Smooth muscle cell (in vitro differentiated cells): ENCODE measurements around the gene CRB2. TPM values are rescaled to one million over a fixed set of nuclear protein-coding genes. Genes with fewer than 3 reads are reported as not detected.

Experiments used
- DNase-seq: peaks from one replicate; lab custom pipeline; 2025; ENCODE audit not compliant: unreplicated experiment; lab: John Stamatoyannopoulos, UW
- H2AFZ ChIP-seq: fragments of 200-600 bp; sonication (generic); 2 replicates; pipeline ENCODE4 v1.6.0; 2016; ENCODE audit warnings: antibody characterized with exemption, low read depth, mild to moderate bottlenecking
- H3F3A ChIP-seq: fragments of 200-600 bp; sonication (generic); 2 replicates; pipeline ENCODE4 v1.6.0; 2017; ENCODE audit warnings: antibody characterized with exemption, low read depth
- H3K27ac ChIP-seq: fragments of 200-600 bp; sonication (generic); 2 replicates; pipeline ENCODE4 v1.5.1; 2016; ENCODE audit warnings: low read depth, mild to moderate bottlenecking
- H3K27me3 ChIP-seq: fragments of 200-600 bp; sonication (generic); 2 replicates; pipeline ENCODE4 v1.6.1; 2016; ENCODE audit warnings: low read depth, mild to moderate bottlenecking
- H3K36me3 ChIP-seq: fragments of 200-600 bp; sonication (generic); 2 replicates; pipeline ENCODE4 v1.5.1; 2016; ENCODE audit warnings: low read depth
- H3K4me1 ChIP-seq: fragments of 200-600 bp; sonication (generic); 2 replicates; pipeline ENCODE4 v1.5.1; 2016; ENCODE audit warnings: low read depth
- H3K4me2 ChIP-seq: fragments of 200-600 bp; sonication (generic); 2 replicates; pipeline ENCODE4 v1.6.0; 2016; ENCODE audit warnings: mild to moderate bottlenecking
- H3K4me3 ChIP-seq: fragments of 200-600 bp; sonication (generic); 2 replicates; pipeline ENCODE4 v1.5.1; 2016; ENCODE audit warnings: mild to moderate bottlenecking
- H3K79me2 ChIP-seq: fragments of 200-600 bp; sonication (generic); 2 replicates; pipeline ENCODE4 v1.6.0; 2016; ENCODE audit warnings: low read depth, mild to moderate bottlenecking
- H3K9ac ChIP-seq: fragments of 200-600 bp; sonication (generic); 2 replicates; pipeline ENCODE4 v1.6.0; 2016; ENCODE audit warnings: low read depth
- H3K9me3 ChIP-seq: fragments of 200-600 bp; sonication (generic); replicated peaks from 2 replicates; pipeline ENCODE4 v1.5.1; 2016; ENCODE audit warnings: low read depth
- H4K20me1 ChIP-seq: fragments of 200-600 bp; sonication (generic); 2 replicates; pipeline ENCODE4 v1.6.0; 2016; ENCODE audit warnings: low read depth
- WGBS: methylation state at CpG from one replicate; pipeline ENCODE4 v1.1.7; 2016; ENCODE audit warnings: low lambda C conversion rate; 5-methylcytosine and 5-hydroxymethylcytosine counted together
- polyA plus RNA-seq: library from polyadenylated mRNA; unstranded; fragments of >200 nt; fragmentation: Nextera tagmentation; extraction: Ambion mirVana; gene quantifications from 2 replicates; pipeline ENCODE4 v1.2.1, GENCODE V29; 2016
- total RNA-seq: library from RNA; depleted of rRNA; stranded (reverse); fragments of >200 nt; gene quantifications from 2 replicates; pipeline ENCODE4 v1.2.3, GENCODE V29; 2014
- TF ChIP-seq, protein P1 (sequence below): fragments of 200-600 bp; sonication (generic); IDR thresholded peaks from 2 replicates; pipeline ENCODE4 v1.5.1; 2017; ENCODE audit warnings: borderline replicate concordance, mild to moderate bottlenecking, antibody characterized with exemption; ENCODE audit not compliant: insufficient read depth, poor library complexity, severe bottlenecking

The CRB2 gene
- total and polyA plus RNA-seq, 2 experiments from 2014 or later, result 1.7 to 3.1 TPM

DNA sequence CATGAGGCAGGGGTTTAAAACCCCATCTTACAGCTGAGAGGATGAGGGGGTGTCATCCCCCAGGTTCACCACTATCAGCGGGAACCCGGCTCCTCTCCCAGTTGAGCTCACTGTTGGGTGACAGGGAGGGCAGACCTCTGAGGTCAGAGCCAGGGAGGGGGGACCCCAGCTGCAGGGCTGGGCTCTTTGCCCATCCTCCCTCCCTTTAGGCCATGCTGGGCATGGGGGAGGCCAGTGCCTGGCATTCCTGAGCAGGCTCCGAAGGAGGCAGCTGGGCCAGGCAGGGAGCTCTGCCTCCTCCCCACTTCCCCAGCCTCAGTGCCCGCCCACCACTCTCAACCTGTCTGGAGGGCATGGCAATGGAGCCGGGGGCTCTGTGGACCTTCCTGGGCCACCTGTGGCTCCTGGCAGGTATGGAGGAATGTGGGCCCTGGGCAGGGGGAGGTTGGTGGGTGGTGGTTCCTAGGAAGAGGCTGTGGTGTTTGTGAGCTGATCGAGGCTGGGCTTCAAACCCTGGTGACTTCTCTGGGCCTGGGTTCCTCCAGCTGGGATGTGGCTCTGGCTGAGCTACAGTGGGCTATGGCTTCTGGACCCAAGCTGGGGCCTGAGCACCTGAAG is 12.6 kb downstream of the CRB2 start:
- Histone ChIP-seq H3K4me3 (no peak overlapping the region), H3K27ac (peak overlapping the region; percentile 56), H2AFZ (no peak overlapping the region), H4K20me1 (no peaks in the 10 kb centered on the region), H3K9me3 (no peaks in the 10 kb centered on the region), H3K4me1 (peaks cover 8% of the 10 kb centered on the region), H3K79me2 (no peaks in the 10 kb centered on the region), H3F3A (peaks cover 9% of the 10 kb centered on the region), H3K4me2 (no peak overlapping the region), H3K9ac (no peak overlapping the region), H3K27me3 (no peaks in the 10 kb centered on the region), H3K36me3 (no peaks in the 10 kb centered on the region)
- no peak for DNase-seq
- TF ChIP-seq, protein P1, sequence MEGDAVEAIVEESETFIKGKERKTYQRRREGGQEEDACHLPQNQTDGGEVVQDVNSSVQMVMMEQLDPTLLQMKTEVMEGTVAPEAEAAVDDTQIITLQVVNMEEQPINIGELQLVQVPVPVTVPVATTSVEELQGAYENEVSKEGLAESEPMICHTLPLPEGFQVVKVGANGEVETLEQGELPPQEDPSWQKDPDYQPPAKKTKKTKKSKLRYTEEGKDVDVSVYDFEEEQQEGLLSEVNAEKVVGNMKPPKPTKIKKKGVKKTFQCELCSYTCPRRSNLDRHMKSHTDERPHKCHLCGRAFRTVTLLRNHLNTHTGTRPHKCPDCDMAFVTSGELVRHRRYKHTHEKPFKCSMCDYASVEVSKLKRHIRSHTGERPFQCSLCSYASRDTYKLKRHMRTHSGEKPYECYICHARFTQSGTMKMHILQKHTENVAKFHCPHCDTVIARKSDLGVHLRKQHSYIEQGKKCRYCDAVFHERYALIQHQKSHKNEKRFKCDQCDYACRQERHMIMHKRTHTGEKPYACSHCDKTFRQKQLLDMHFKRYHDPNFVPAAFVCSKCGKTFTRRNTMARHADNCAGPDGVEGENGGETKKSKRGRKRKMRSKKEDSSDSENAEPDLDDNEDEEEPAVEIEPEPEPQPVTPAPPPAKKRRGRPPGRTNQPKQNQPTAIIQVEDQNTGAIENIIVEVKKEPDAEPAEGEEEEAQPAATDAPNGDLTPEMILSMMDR, result no peak
- WGBS, result 76% methylated on average over 6 of the region's 6 CpGs

DNA sequence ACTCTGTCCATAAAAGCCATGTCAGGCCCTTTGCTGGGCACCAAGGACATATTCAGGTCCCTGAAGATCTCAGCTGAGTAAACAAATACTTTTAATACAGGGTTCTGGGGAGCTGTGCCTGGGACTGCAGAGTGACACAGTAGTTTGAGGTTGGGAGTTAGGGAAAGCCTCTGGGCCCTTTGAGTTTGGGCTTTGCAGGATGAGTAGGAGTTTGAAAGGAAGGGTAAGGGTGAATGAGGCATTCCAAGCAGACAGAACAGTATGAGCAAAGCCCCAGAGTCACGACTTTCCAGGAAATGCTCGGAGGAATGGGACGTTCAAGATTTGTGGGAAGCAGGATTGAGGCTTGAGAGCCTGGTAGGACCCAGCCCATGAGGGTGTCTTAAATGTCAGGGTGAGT is 13.3 kb downstream of the CRB2 start:
- H4K20me1 ChIP-seq, result no peaks in the 10 kb centered on the region
- H3K4me2 ChIP-seq, result no peak overlapping the region
- H3K9me3 ChIP-seq, result no peaks in the 10 kb centered on the region
- no peaks in the 10 kb centered on the region for H3K27me3 ChIP-seq
- H3K36me3 ChIP-seq, result no peaks in the 10 kb centered on the region
- no peaks in the 10 kb centered on the region for H3K79me2 ChIP-seq
- H3K27ac ChIP-seq, result peak overlapping the region; percentile 56
- DNase-seq, result no peak
- TF ChIP-seq, protein P1, result no peak
- peaks cover 13% of the 10 kb centered on the region for H3K4me1 ChIP-seq
- H3K9ac ChIP-seq, result no peak overlapping the region
- WGBS, result 31% methylated on average over 3 of the region's 3 CpGs
- H3K4me3 ChIP-seq, result no peak overlapping the region
- no peak overlapping the region for H2AFZ ChIP-seq
- H3F3A ChIP-seq, result peaks cover 9% of the 10 kb centered on the region

DNA sequence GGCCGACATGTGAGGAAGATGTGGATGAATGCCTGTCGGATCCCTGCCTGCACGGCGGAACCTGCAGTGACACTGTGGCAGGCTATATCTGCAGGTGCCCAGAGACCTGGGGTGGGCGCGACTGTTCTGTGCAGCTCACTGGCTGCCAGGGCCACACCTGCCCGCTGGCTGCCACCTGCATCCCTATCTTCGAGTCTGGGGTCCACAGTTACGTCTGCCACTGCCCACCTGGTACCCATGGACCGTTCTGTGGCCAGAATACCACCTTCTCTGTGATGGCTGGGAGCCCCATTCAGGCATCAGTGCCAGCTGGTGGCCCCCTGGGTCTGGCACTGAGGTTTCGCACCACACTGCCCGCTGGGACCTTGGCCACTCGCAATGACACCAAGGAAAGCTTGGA is 14.1 kb downstream of the CRB2 start:
- Histone ChIP-seq H3K4me2 (no peak overlapping the region), H3K4me1 (peaks cover 15% of the 10 kb centered on the region), H3K9ac (no peak overlapping the region), H3K27ac (no peak overlapping the region), H3K27me3 (no peaks in the 10 kb centered on the region), H3K4me3 (no peak overlapping the region), H3K79me2 (no peaks in the 10 kb centered on the region), H3K36me3 (no peaks in the 10 kb centered on the region), H3K9me3 (no peaks in the 10 kb centered on the region), H3F3A (peaks cover 3% of the 10 kb centered on the region), H2AFZ (no peak overlapping the region), H4K20me1 (no peaks in the 10 kb centered on the region)
- 97% methylated on average over 13 of the region's 13 CpGs for WGBS
- no peak for DNase-seq
- TF ChIP-seq, protein P1, result no peak
